HCT116 (cell line): ENCODE data around the gene SMC6. TPM values are rescaled to one million over a fixed set of nuclear protein-coding genes. Genes with fewer than 3 reads are reported as not detected.

Experiments
- ATAC-seq: fragments of 200-7000 bp; cut with Tn5 transposase; 2 replicates; pipeline ENCODE4 v1.9.1; 2020; ENCODE audit warnings: mild to moderate bottlenecking, moderate library complexity
- BruUV-seq: library from RNA; stranded (reverse); fragments of 400-500 nt; replicated peaks from 2 replicates; lab custom pipeline; 2021; lab: Mats Ljungman, UMichigan
- CTCF ChIA-PET: fragments of 300-600 bp; sonication (Branson Sonifier 250); formaldehyde crosslinking; loops from one replicate; lab custom pipeline; 2021; ENCODE audit warnings: antibody characterized with exemption; lab: Charles Lee
- POLR2A ChIA-PET: fragments of 300-600, 350-600 bp; sonication (Branson Sonifier 250); formaldehyde crosslinking; loops from one replicate; lab custom pipeline; 2021; ENCODE audit warnings: antibody characterized with exemption; lab: Charles Lee
- RAD21 ChIA-PET, 2 experiments: fragments of 300-600 bp; sonication (Branson Sonifier 250); formaldehyde crosslinking; loops; one replicate each; lab custom pipeline; 2023; ENCODE audit warnings: low total read pairs in 2 of 2; ENCODE audit not compliant: uncharacterized antibody in 2 of 2, unreplicated experiment in 2 of 2, low non-redundant PET in 1 of 2; lab: Charles Lee
- DNase-seq: peaks from one replicate; pipeline ENCODE4 v3.0.0-alpha.2; 2010; ENCODE audit warnings: low read depth, low spot score
- H2AFZ ChIP-seq: fragments of 200-600 bp; shearing (Covaris generic), sonication (generic); 2 replicates; pipeline ENCODE4 v1.6.1; 2017; ENCODE audit warnings: low read depth, mixed run types, mixed read lengths, antibody characterized with exemption, low read length; ENCODE audit not compliant: poor library complexity, severe bottlenecking
- H3K27ac ChIP-seq: 2 replicates; pipeline ENCODE4 v1.5.1; 2012; ENCODE audit warnings: low read depth, low read length
- H3K27me3 ChIP-seq: fragments of 200-600 bp; sonication (generic); 2 replicates; pipeline ENCODE4 v1.6.1; 2016; ENCODE audit warnings: mixed run types, low read length, mixed read lengths; ENCODE audit not compliant: insufficient read depth
- H3K36me3 ChIP-seq, 2 experiments: fragments of 200-500 bp in 1 of 2; fragments of 200-600 bp in 1 of 2; sonication (Bioruptor generic) in 1 of 2; sonication (generic) in 1 of 2; 2 replicates each; pipeline versions ENCODE4 v1.5.1 to v1.6.1; 2014 to 2016; ENCODE audit warnings: low read length in 2 of 2, inconsistent platforms in 1 of 2, mixed read lengths in 1 of 2, mixed run types in 1 of 2; ENCODE audit not compliant: insufficient read depth in 2 of 2, control insufficient read depth in 1 of 2
- H3K4me1 ChIP-seq, 2 experiments: fragments of 200-600 bp in 1 of 2; sonication (generic) in 1 of 2; 2 replicates each; pipeline versions ENCODE4 v1.5.1 to v1.6.1; 2012 to 2017; ENCODE audit warnings: low read length in 2 of 2, inconsistent platforms in 1 of 2, mild to moderate bottlenecking in 1 of 2, mixed read lengths in 1 of 2, mixed run types in 1 of 2, moderate library complexity in 1 of 2; ENCODE audit not compliant: insufficient read depth in 2 of 2, control insufficient read depth in 1 of 2
- H3K4me2 ChIP-seq: fragments of 200-600 bp; sonication (generic); 2 replicates; pipeline ENCODE4 v1.6.1; 2017; ENCODE audit warnings: mixed run types, low read length, mixed read lengths
- H3K4me3 ChIP-seq, 2 experiments: fragments of 200-600 bp in 1 of 2; sonication (generic) in 1 of 2; replicated peaks in 1 of 2; 2 replicates each; pipeline ENCODE4 v1.5.1; 2011 to 2016; ENCODE audit warnings: low read length in 2 of 2, control low read depth in 1 of 2, low read depth in 1 of 2, mild to moderate bottlenecking in 1 of 2, mixed read lengths in 1 of 2, mixed run types in 1 of 2
- H3K79me2 ChIP-seq: fragments of 200-600 bp; sonication (generic); 2 replicates; pipeline ENCODE4 v1.6.1; 2017; ENCODE audit warnings: mild to moderate bottlenecking, mixed run types, low read length, moderate library complexity, mixed read lengths; ENCODE audit not compliant: insufficient read depth
- H3K9ac ChIP-seq: fragments of 200-600 bp; sonication (generic); 2 replicates; pipeline ENCODE4 v1.6.1; 2016; ENCODE audit warnings: low read length, mixed read lengths
- H3K9me2 ChIP-seq: fragments of 200-600 bp; sonication (generic), shearing (Covaris generic); 2 replicates; pipeline ENCODE4 v1.6.1; 2017; ENCODE audit warnings: mixed run types, mild to moderate bottlenecking, moderate library complexity; ENCODE audit not compliant: insufficient read depth
- H3K9me3 ChIP-seq, 2 experiments: fragments of 200-500 bp in 1 of 2; fragments of 200-600 bp in 1 of 2; sonication (Bioruptor generic) in 1 of 2; sonication (generic) in 1 of 2; 2 replicates each; pipeline ENCODE4 v1.6.1; 2014 to 2017; ENCODE audit warnings: low read length in 2 of 2, mixed read lengths in 2 of 2, inconsistent platforms in 1 of 2, low read depth in 1 of 2, mild to moderate bottlenecking in 1 of 2, mixed run types in 1 of 2, moderate library complexity in 1 of 2; ENCODE audit not compliant: control insufficient read depth in 1 of 2, insufficient read depth in 1 of 2
- H4K20me1 ChIP-seq: fragments of 200-600 bp; sonication (generic), shearing (Covaris generic); 2 replicates; pipeline ENCODE4 v1.6.1; 2017; ENCODE audit warnings: mixed run types, mild to moderate bottlenecking, moderate library complexity; ENCODE audit not compliant: insufficient read depth
- CBX3 ChIP-seq: IDR thresholded peaks from 2 replicates; pipeline ENCODE4 v1.6.1; 2012; ENCODE audit warnings: low read depth
- CEBPB ChIP-seq: IDR thresholded peaks from 2 replicates; pipeline ENCODE4 v1.6.1; 2012; ENCODE audit warnings: low read depth
- FOSL1 ChIP-seq: IDR thresholded peaks from 2 replicates; pipeline ENCODE4 v1.6.1; 2012; ENCODE audit warnings: low read depth
- JUND ChIP-seq: IDR thresholded peaks from 2 replicates; pipeline ENCODE4 v1.6.1; 2012
- POLR2AphosphoS5 ChIP-seq: IDR thresholded peaks from 2 replicates; pipeline ENCODE4 v1.6.1; 2011; ENCODE audit warnings: mild to moderate bottlenecking, low read depth, low read length, moderate library complexity
- REST ChIP-seq: IDR thresholded peaks from 2 replicates; pipeline ENCODE4 v1.6.1; 2012; ENCODE audit warnings: low read depth
- ZBTB33 ChIP-seq: IDR thresholded peaks from 2 replicates; pipeline ENCODE4 v1.6.1; 2011; ENCODE audit warnings: mild to moderate bottlenecking, low read length, moderate library complexity; ENCODE audit not compliant: insufficient replicate concordance; ENCODE audit errors: extremely low read depth
- ZNF274 ChIP-seq: fragments of 200-500 bp; sonication (Bioruptor generic); IDR thresholded peaks from 2 replicates; pipeline ENCODE4 v1.6.1; 2014; ENCODE audit warnings: mild to moderate bottlenecking, low read depth, low read length, inconsistent platforms
- intact Hi-C: fragments of 100-400 bp; cut with micrococcal nuclease; formaldehyde crosslinking; loops from 2 replicates; pipeline ENCODE4 v1.10.0; 2022
- total RNA-seq: library from RNA; stranded (reverse); gene quantifications from one replicate; pipeline ENCODE4 v1.2.1, GENCODE V29; 2021; ENCODE audit not compliant: unreplicated experiment
- TF ChIP-seq, protein P1 (sequence below), 3 experiments: fragments of 200-600 bp in 1 of 3; sonication (generic) in 1 of 3; IDR thresholded peaks in 2 of 3; conservative IDR thresholded peaks in 1 of 3; 2 replicates each; pipeline ENCODE4 v1.5.1; 2012 to 2017; ENCODE audit warnings: low read depth in 2 of 3, low read length in 2 of 3, antibody characterized with exemption in 1 of 3, borderline replicate concordance in 1 of 3, control low read depth in 1 of 3, mild to moderate bottlenecking in 1 of 3, mixed read lengths in 1 of 3, mixed run types in 1 of 3, moderate library complexity in 1 of 3; ENCODE audit not compliant: insufficient read depth in 1 of 3

Gene SMC6
- total RNA-seq, 1 experiment from 2014 or later: 26.4 TPM

- no peaks in the 10 kb centered on the region for H4K20me1 ChIP-seq
- no peak overlapping the region for H3K4me3 ChIP-seq
- no peaks in the 10 kb centered on the region for H3K27me3 ChIP-seq
- ChIA-PET CTCF (interaction anchor here (1.2 to 4.0 kb wide), 5 partner anchors 10 to 898 kb away, joined by 4 to 41 read pairs (median 14); no protein-coding TSS in a partner anchor), POLR2A (no interaction called here), RAD21 (no interaction called here)
- 0 out of 2 replicates have a peak, but pooled peaks have one; percentile 20 for TF ChIP-seq CEBPB
- TF ChIP-seq, protein P1, sequence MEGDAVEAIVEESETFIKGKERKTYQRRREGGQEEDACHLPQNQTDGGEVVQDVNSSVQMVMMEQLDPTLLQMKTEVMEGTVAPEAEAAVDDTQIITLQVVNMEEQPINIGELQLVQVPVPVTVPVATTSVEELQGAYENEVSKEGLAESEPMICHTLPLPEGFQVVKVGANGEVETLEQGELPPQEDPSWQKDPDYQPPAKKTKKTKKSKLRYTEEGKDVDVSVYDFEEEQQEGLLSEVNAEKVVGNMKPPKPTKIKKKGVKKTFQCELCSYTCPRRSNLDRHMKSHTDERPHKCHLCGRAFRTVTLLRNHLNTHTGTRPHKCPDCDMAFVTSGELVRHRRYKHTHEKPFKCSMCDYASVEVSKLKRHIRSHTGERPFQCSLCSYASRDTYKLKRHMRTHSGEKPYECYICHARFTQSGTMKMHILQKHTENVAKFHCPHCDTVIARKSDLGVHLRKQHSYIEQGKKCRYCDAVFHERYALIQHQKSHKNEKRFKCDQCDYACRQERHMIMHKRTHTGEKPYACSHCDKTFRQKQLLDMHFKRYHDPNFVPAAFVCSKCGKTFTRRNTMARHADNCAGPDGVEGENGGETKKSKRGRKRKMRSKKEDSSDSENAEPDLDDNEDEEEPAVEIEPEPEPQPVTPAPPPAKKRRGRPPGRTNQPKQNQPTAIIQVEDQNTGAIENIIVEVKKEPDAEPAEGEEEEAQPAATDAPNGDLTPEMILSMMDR (IDR thresholded peaks at IDR 0.05 in 2 of 3, conservative IDR thresholded peaks at IDR 0.05 in 1 of 3; ENCODE audit: borderline replicate concordance in 1 of 3, insufficient read depth in 1 of 3, low read depth in 2 of 3, low read length in 2 of 3): peak in 1 of 3 experiments; percentile 12; a peak in 1 of 6 replicates
- TF ChIP-seq REST: no peak
- peak; percentile 44 for TF ChIP-seq JUND
- TF ChIP-seq POLR2AphosphoS5: no peak
- no peak for TF ChIP-seq ZNF274
- TF ChIP-seq ZBTB33: no peak
- TF ChIP-seq CBX3: no peak
- peak; percentile 47; the same call in 1 of the 2 replicates for TF ChIP-seq FOSL1
- H3K36me3 ChIP-seq: peaks cover 4 to 22% of the 10 kb centered on the region in 2 experiments; a peak in 2 of 4 replicates
- BruUV-seq: no TSS peak
- no peaks in the 10 kb centered on the region for H3K9me3 ChIP-seq
- 0 out of 4 replicates have a peak, but pooled peaks cover 0 to 3% of the 10 kb centered on the region in 2 experiments for H3K4me1 ChIP-seq
- H3K9me2 ChIP-seq: no peaks in the 10 kb centered on the region
- H3K4me2 ChIP-seq: no peak overlapping the region
- H2AFZ ChIP-seq: no peak overlapping the region
- H3K9ac ChIP-seq: no peak overlapping the region
- peak; percentile 59; the same call in 1 of the 2 replicates for ATAC-seq
- intact Hi-C loops: loop anchor here (10.0 kb wide), 1 partner anchor 498 kb away; no protein-coding TSS in a partner anchor
- DNase-seq: no peak
- no peak overlapping the region for H3K27ac ChIP-seq
- no peaks in the 10 kb centered on the region for H3K79me2 ChIP-seq
Measured at GRCh38 chr2:17672583-17673317, 80.9 kb downstream of the SMC6 start.
